ENCODE measurements around the gene OR5V1. TPM values are rescaled to one million over a fixed set of nuclear protein-coding genes. Genes with fewer than 3 reads are reported as not detected.
"Not testable (repeated sequence)": the region's sequence is repeated elsewhere in the genome, so short reads cannot be mapped to it uniquely, and the experiment has no call there.

The OR5V1 gene
- total and polyA plus RNA-seq, 11 donors = not detected

DNA sequence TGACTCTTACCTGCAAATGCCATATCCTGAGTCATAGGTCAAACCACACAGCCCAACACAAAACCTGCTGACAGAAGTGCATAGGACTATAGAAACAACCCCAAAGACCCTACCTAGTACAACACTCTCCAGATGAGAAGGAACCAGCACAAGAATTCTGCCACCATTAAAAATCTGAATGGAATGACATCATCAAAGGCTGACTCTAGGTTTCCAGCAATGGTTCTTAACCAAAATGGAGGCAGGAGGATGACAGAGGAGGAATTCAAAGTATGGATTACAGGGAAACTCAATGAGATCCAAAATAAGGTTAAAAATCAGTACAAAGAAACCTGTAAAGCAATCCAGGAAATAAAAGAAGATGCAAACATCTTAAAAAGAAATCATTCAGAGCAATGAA is 36.0 kb downstream of the OR5V1 start:
- no peaks in the 10 kb centered on the region for H3K27me3 ChIP-seq
- H3K36me3 ChIP-seq = no peaks in the 10 kb centered on the region
- DNase-seq (no peak), ATAC-seq (no peak)
- H3K4me1 ChIP-seq = no peaks in the 10 kb centered on the region
- intact Hi-C loops (cut with DNase I) = no loop called here
- no peak overlapping the region for H3K27ac ChIP-seq
- TF ChIP-seq, protein P1, sequence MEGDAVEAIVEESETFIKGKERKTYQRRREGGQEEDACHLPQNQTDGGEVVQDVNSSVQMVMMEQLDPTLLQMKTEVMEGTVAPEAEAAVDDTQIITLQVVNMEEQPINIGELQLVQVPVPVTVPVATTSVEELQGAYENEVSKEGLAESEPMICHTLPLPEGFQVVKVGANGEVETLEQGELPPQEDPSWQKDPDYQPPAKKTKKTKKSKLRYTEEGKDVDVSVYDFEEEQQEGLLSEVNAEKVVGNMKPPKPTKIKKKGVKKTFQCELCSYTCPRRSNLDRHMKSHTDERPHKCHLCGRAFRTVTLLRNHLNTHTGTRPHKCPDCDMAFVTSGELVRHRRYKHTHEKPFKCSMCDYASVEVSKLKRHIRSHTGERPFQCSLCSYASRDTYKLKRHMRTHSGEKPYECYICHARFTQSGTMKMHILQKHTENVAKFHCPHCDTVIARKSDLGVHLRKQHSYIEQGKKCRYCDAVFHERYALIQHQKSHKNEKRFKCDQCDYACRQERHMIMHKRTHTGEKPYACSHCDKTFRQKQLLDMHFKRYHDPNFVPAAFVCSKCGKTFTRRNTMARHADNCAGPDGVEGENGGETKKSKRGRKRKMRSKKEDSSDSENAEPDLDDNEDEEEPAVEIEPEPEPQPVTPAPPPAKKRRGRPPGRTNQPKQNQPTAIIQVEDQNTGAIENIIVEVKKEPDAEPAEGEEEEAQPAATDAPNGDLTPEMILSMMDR (IDR thresholded peaks at IDR 0.05) = no peak
- no peak for TF ChIP-seq POLR2A (IDR thresholded peaks at IDR 0.05)
- peaks cover 0 to 5% (median 0%) of the 10 kb centered on the region in 12 donors for H3K9me3 ChIP-seq
- no peak overlapping the region for H3K4me3 ChIP-seq

DNA sequence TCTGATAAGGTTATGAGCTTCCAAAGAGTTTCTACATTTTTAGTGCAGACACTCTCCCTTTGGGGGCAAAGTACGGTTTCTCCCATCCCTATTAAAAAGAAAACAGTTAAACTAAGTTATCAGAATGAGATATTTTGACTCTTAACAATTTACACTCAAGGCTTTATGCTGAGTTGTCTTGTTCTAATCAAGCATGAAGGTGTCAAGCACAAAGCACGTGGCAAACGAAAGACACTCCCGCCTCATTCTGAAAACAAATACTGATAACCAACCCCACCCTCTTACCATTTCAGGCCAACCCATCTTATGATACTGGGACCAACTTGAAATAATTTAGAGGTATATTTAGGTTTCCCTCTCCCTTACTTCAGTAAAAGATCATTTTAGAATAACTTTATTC is 42.9 kb downstream of the OR5V1 start:
- Histone ChIP-seq H3K4me3 (no peak overlapping the region), H3K27me3 (no peaks in the 10 kb centered on the region), H3K9me3 (no peaks in the 10 kb centered on the region), H3K4me1 (no peaks in the 10 kb centered on the region), H3K27ac (no peak overlapping the region), H3K36me3 (no peaks in the 10 kb centered on the region)
- 46 to 60% (median 58%) methylated on average over 4 of the region's 4 CpGs for WGBS, 4 donors
- no peak for ATAC-seq
- intact Hi-C loops (cut with DNase I) = no loop called here
- no peak for TF ChIP-seq POLR2A (IDR thresholded peaks at IDR 0.05)
- TF ChIP-seq, protein P1 (IDR thresholded peaks at IDR 0.05) = no peak
- no peak for DNase-seq

DNA sequence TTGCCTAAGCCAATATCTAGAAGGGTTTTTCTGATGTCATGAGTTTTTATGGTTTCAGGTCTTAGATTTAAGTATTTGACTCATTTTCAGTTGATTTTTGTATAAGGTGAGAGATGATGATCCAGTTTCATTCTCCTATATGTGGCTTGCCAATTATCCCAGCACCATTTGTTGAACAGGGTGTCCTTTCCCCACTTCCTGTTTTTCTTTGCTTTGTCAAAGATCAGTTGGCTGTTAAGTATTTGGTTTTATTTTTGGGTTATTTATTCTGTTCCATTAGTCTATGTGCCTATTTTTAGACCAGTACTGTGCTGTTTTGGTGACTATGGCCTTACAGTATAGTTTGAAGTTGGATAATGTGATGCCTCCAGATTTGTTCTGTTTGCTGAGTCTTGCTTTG is 45.3 kb downstream of the OR5V1 start:
- H3K27ac ChIP-seq; H3K4me1 ChIP-seq; DNase-seq; ATAC-seq; H3K36me3 ChIP-seq; H3K27me3 ChIP-seq; H3K4me3 ChIP-seq; intact Hi-C loops (cut with DNase I); H3K9me3 ChIP-seq: not testable (repeated sequence)

DNA sequence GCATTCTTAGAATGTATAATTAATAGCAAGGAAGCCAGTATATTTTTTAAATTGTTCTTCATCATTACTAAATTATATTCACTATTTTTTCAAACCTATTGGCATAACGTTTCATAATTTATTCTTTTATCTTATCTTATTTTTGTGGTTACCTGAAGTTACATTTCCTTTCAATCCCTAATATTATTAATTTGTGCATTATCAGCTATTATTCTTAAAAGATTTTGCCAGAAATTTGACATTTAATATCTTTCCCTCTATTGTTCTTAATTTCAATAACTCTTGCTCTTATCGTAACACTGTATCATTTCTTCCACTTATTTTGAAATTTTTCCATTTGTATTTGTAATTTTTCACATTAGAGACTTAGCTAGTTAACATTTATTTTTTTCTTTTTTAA is 48.7 kb downstream of the OR5V1 start:
- no peaks in the 10 kb centered on the region for H3K9me3 ChIP-seq
- H3K4me1 ChIP-seq = no peaks in the 10 kb centered on the region
- H3K4me3 ChIP-seq = no peak overlapping the region
- H3K36me3 ChIP-seq = no peaks in the 10 kb centered on the region
- intact Hi-C loops (cut with DNase I) = no loop called here
- 75 to 79% (median 75%) methylated on average over 2 of the region's 2 CpGs for WGBS, 4 donors
- no peaks in the 10 kb centered on the region for H3K27me3 ChIP-seq
- no peak for DNase-seq
- ATAC-seq = no peak
- no peak for TF ChIP-seq POLR2A (IDR thresholded peaks at IDR 0.05)
- TF ChIP-seq, protein P1 (IDR thresholded peaks at IDR 0.05) = no peak
- H3K27ac ChIP-seq = no peak overlapping the region

Other genes starting within 250 kb of the OR5V1 start
- not detected for gene OR2J2, start 198.0 kb downstream of the OR5V1 start, total RNA-seq
- gene OR2J2, start 198.0 kb downstream of the OR5V1 start, polyA plus RNA-seq = not detected
- not detected for gene OR14J1, start 67.2 kb downstream of the OR5V1 start, total RNA-seq
- gene OR14J1, start 67.2 kb downstream of the OR5V1 start, polyA plus RNA-seq = not detected
- gene OR12D3, start 6.4 kb upstream of the OR5V1 start, total RNA-seq = not detected
- gene OR12D3, start 6.4 kb upstream of the OR5V1 start, polyA plus RNA-seq = not detected
- gene OR12D2, start 26.8 kb upstream of the OR5V1 start, total RNA-seq = not detected
- gene OR12D2, start 26.8 kb upstream of the OR5V1 start, polyA plus RNA-seq = not detected
- gene OR12D1, start 46.1 kb upstream of the OR5V1 start, total RNA-seq = not detected
- not detected for gene OR12D1, start 46.1 kb upstream of the OR5V1 start, polyA plus RNA-seq
- not detected for gene OR10C1, start 70.4 kb upstream of the OR5V1 start, total RNA-seq
- not detected for gene OR10C1, start 70.4 kb upstream of the OR5V1 start, polyA plus RNA-seq
- not detected for gene OR11A1, start 88.2 kb upstream of the OR5V1 start, total RNA-seq
- gene OR11A1, start 88.2 kb upstream of the OR5V1 start, polyA plus RNA-seq = not detected
- not detected for gene OR2H1, start 88.3 kb upstream of the OR5V1 start, total RNA-seq
- not detected for gene OR2H1, start 88.3 kb upstream of the OR5V1 start, polyA plus RNA-seq
- not detected for gene MAS1L, start 119.1 kb upstream of the OR5V1 start, total RNA-seq
- not detected for gene MAS1L, start 119.1 kb upstream of the OR5V1 start, polyA plus RNA-seq
- 10 to 100 TPM in 2 of 9 donors, under 1 TPM in 1, not detected in 6; 0.26 to 61.7 (median 11.6) TPM for gene UBD, start 190.9 kb upstream of the OR5V1 start, total RNA-seq
- gene UBD, start 190.9 kb upstream of the OR5V1 start, polyA plus RNA-seq = under 1 TPM in 1 of 2 donors, not detected in 1; 0.21 TPM
- not detected for gene OR2H2, start 216.3 kb upstream of the OR5V1 start, total RNA-seq
- gene OR2H2, start 216.3 kb upstream of the OR5V1 start, polyA plus RNA-seq = not detected